Thymus (tissue), 11 donors: ENCODE data around the gene UFC1. TPM values are rescaled to one million over a fixed set of nuclear protein-coding genes. Genes with fewer than 3 reads are reported as not detected.

Experiments
- DNase-seq, 9 donors: peaks; one replicate each; pipeline ENCODE4 v3.0.0-alpha.2; 2013; ENCODE audit warnings: low spot score in 9 of 9, low read depth in 6 of 9, missing footprints in 1 of 9
- H3K27ac ChIP-seq, 2 donors: one replicate each; pipeline ENCODE4 v1.5.1; 2013; ENCODE audit warnings: control low read depth in 1 of 2, low read depth in 1 of 2, low read length in 1 of 2, mild to moderate bottlenecking in 1 of 2, moderate library complexity in 1 of 2
- H3K27me3 ChIP-seq, 2 donors: one replicate each; pipeline ENCODE4 v1.5.1; 2013; ENCODE audit warnings: low read length in 1 of 2; ENCODE audit not compliant: control insufficient read depth in 2 of 2, insufficient read depth in 1 of 2
- H3K36me3 ChIP-seq, 2 donors: one replicate each; pipeline ENCODE4 v1.5.1; 2013; ENCODE audit warnings: low read length in 1 of 2, mild to moderate bottlenecking in 1 of 2, moderate library complexity in 1 of 2; ENCODE audit not compliant: control insufficient read depth in 2 of 2, insufficient read depth in 2 of 2
- H3K4me1 ChIP-seq, 2 donors: one replicate each; pipeline ENCODE4 v1.5.1; 2013; ENCODE audit warnings: low read length in 2 of 2; ENCODE audit not compliant: control insufficient read depth in 2 of 2, insufficient read depth in 2 of 2
- H3K4me3 ChIP-seq, 2 donors: one replicate each; pipeline ENCODE4 v1.5.1; 2013; ENCODE audit warnings: low read length in 2 of 2, control low read depth in 1 of 2, mild to moderate bottlenecking in 1 of 2
- H3K9me3 ChIP-seq, 2 donors: one replicate each; pipeline ENCODE4 v1.5.1; 2013; ENCODE audit warnings: low read length in 1 of 2, mild to moderate bottlenecking in 1 of 2; ENCODE audit not compliant: control insufficient read depth in 2 of 2, insufficient read depth in 1 of 2
- WGBS: extraction: QIAGEN DNeasy Blood & Tissue Kit; methylation state at CpG from one replicate; pipeline ENCODE4 v1.1.7; 2013; 5-methylcytosine and 5-hydroxymethylcytosine counted together
- polyA plus RNA-seq: library from polyadenylated mRNA; stranded (reverse); fragments of 200-250 nt; gene quantifications from one replicate; pipeline ENCODE4 v1.2.3, GENCODE V29; 2013
- total RNA-seq: library from RNA; stranded (reverse); fragments of 120-200 nt; gene quantifications from one replicate; pipeline ENCODE4 v1.2.4, GENCODE V29; 2013
- donor health status: healthy.

Gene UFC1
- total and polyA plus RNA-seq, 2 donors = 93.5 to 118 TPM

GRCh38 chr1:161130266-161130665 lies 23.5 kb upstream of the UFC1 start:
- no peak for DNase-seq
- H3K27me3 ChIP-seq = no peaks in the 10 kb centered on the region
- 90% methylated on average over 1 of the region's 1 CpG for WGBS
- H3K9me3 ChIP-seq = no peaks in the 10 kb centered on the region
- peaks cover 23 to 30% of the 10 kb centered on the region in 2 donors for H3K4me1 ChIP-seq
- H3K4me3 ChIP-seq = no peak overlapping the region
- no peak overlapping the region for H3K27ac ChIP-seq
- H3K36me3 ChIP-seq = peaks cover 8 to 49% of the 10 kb centered on the region in 2 donors

- Histone ChIP-seq H3K9me3 (no peaks in the 10 kb centered on the region), H3K27ac (peak overlapping the region; percentile 67 to 93), H3K4me1 (peaks cover 23 to 30% of the 10 kb centered on the region in 2 donors), H3K36me3 (peaks cover 5 to 38% of the 10 kb centered on the region in 2 donors), H3K4me3 (peak overlapping the region; percentile 63 to 80), H3K27me3 (no peaks in the 10 kb centered on the region)
- 9% methylated on average over 22 of the region's 22 CpGs for WGBS
- DNase-seq = peak in 2 of 9 donors; percentile 10 to 37
Observed at GRCh38 chr1:161131523-161132409, 22.0 kb upstream of the UFC1 start.

DNA sequence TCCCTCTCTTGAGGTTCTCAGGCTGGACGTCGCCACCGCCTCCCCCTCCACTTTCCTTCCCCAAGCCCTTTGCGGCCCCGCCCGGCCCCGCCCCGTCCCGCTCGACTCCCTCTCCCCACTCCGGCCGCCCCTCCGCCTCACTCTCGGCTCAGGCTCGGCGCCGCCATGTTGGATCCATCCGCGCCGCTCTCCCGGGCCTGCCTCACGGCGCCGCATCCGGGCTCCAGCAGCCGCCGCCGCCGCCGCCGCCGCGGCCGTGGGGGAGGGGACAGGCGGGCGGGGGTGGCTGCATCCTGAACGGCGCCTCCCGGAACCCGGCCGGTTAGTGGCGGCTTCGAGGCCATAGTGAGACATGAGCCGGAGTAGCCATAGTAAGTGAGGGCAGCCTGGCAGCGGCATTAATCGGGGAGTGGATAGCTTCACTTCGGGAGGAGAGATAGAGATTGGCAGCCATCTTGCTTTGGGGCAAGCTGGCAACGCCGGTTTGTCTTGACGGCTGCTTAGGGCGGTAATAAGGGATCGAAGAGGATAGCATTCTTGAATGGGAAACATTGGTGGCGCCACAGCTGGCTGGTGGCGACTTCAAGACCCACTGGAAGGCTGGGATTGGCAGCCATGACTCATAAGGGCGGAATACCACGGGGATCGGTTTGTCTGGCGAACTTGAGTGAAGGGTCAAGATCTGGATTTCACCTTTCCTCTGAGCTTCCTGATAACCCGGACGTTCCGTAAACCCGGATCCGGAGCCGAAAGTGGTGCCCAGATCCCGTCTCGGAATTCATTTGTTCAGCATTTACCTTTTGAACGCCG lies 21.2 kb upstream of the UFC1 start, which contains the start of gene DEDD:
DEDD (minus strand) TSS at position 258 of the 810 bp plus-strand sequence. CDS start 8,205 bp downstream, outside the sequence.
- H3K4me3 ChIP-seq = peak within 1 kb of the TSS; percentile 63 to 80
- H3K4me1 ChIP-seq = peaks cover 23 to 29% of the 10 kb centered on the region in 2 donors
- peak within 1 kb of the TSS; percentile 80 to 93 for H3K27ac ChIP-seq
- no peaks in the 10 kb centered on the region for H3K27me3 ChIP-seq
- no peaks in the 10 kb centered on the region for H3K9me3 ChIP-seq
- under 1% methylated on average over 68 of the region's 68 CpGs for WGBS
- H3K36me3 ChIP-seq = peaks cover 2 to 32% of the 10 kb centered on the region in 2 donors
- DNase-seq = peak; percentile 68 to 96 (median 88)

DNA sequence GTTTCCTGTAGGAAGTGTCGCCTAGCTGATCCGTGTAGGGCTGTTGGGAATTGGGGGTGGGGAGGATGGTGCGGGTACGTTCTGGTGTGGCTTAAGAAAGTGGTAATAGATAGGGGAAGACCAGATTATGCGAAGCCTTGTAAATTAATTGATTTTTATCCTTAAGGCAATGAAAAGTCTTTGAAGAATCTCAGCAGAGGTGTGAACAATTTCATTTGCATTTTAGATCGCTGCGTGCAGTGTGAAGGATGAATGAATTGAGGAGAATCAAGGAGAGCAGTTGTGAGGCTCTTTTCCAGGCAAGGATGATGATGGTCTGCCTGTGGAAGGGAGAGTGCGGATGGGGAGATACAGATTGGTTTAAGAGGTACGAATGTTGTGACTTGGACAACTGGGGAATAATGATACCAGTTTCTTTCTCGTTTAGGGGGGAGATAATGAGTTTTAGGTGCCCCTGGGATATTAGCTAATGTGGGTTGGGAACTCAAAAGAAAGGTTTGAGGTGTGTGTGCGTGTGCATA lies 20.5 kb upstream of the UFC1 start:
- peak overlapping the region; percentile 63 to 80 for H3K4me3 ChIP-seq
- H3K27me3 ChIP-seq = no peaks in the 10 kb centered on the region
- peaks cover 0 to 26% of the 10 kb centered on the region in 2 donors for H3K36me3 ChIP-seq
- peaks cover 17 to 27% of the 10 kb centered on the region in 2 donors for H3K4me1 ChIP-seq
- no peaks in the 10 kb centered on the region for H3K9me3 ChIP-seq
- DNase-seq = no peak
- WGBS = 13% methylated on average over 11 of the region's 11 CpGs
- peak overlapping the region; percentile 80 to 93 for H3K27ac ChIP-seq

DNA sequence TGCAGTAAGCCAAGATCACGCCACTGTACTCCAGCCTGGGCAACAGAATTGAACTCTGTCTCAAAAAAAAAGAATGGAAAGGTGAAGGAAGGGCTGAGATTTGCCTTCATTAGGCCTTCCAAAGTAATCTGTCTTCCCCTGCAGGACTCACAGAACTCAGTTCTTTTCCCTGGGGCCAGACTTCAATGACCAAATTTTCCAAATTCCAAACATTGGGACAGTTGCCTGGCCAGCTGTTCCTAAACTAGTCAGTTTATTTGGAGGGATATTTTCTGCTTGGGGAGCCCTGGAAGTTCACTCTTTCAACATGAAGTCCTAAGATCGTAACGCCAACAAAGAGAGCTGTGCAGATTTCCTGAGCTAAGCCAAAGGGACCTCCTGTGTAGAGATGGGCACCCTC lies 15.9 kb upstream of the UFC1 start:
- no peak overlapping the region for H3K4me3 ChIP-seq
- WGBS = 96% methylated on average over 3 of the region's 3 CpGs
- DNase-seq = no peak
- peaks cover 6 to 8% of the 10 kb centered on the region in 2 donors for H3K4me1 ChIP-seq
- H3K36me3 ChIP-seq = peaks cover 0 to 3% of the 10 kb centered on the region in 2 donors
- no peak overlapping the region for H3K27ac ChIP-seq
- H3K9me3 ChIP-seq = no peaks in the 10 kb centered on the region
- no peaks in the 10 kb centered on the region for H3K27me3 ChIP-seq

GRCh38 chr1:161138431-161138830 lies 15.3 kb upstream of the UFC1 start:
- Histone ChIP-seq H3K27ac (no peak overlapping the region), H3K4me1 (peaks cover 3 to 6% of the 10 kb centered on the region in 2 donors)

GRCh38 chr1:161139766-161140165 lies 14.0 kb upstream of the UFC1 start:
- 91% methylated on average over 1 of the region's 1 CpG for WGBS
- DNase-seq = peak in 2 of 9 donors; percentile 37 to 64
- Histone ChIP-seq H3K27ac (no peak overlapping the region), H3K4me3 (no peak overlapping the region), H3K4me1 (no peaks in the 10 kb centered on the region), H3K9me3 (no peaks in the 10 kb centered on the region), H3K27me3 (no peaks in the 10 kb centered on the region), H3K36me3 (peaks cover 0 to 3% of the 10 kb centered on the region in 2 donors)

More at GRCh38 chr1:161138431-161138830, 15.3 kb upstream of the UFC1 start:
- 94% methylated on average over 1 of the region's 1 CpG for WGBS
- Histone ChIP-seq H3K27me3 (no peaks in the 10 kb centered on the region), H3K36me3 (peaks cover 0 to 3% of the 10 kb centered on the region in 2 donors), H3K4me3 (no peak overlapping the region), H3K9me3 (no peaks in the 10 kb centered on the region)
- no peak for DNase-seq

GRCh38 chr1:161140755-161141400 lies 12.9 kb upstream of the UFC1 start:
- no peak overlapping the region for H3K27ac ChIP-seq
- 98% methylated on average over 29 of the region's 29 CpGs for WGBS
- H3K4me3 ChIP-seq = no peak overlapping the region
- H3K36me3 ChIP-seq = peaks cover 0 to 3% of the 10 kb centered on the region in 2 donors
- no peaks in the 10 kb centered on the region for H3K9me3 ChIP-seq
- no peaks in the 10 kb centered on the region for H3K27me3 ChIP-seq
- H3K4me1 ChIP-seq = no peaks in the 10 kb centered on the region
- DNase-seq = no peak
